ENCODE results near the gene ID1.

DNA sequence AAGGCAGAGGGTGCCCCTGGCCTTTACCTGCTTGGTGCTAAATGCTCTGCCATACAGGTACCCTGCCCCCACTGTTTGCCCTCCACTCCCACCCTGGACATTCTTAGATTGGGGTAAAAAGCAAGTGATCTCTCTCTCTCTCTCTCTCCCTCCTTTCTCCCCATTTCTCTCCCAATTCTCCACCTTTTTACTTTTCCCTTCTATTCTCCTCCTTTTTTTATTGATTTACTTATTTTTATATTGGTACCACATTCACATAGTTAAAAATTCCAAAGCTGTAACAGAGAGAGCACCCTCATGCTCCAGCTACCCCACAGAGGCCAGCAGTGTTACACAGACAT, 37.7 kb upstream of the ID1 start:
- TF ChIP-seq, protein P1, sequence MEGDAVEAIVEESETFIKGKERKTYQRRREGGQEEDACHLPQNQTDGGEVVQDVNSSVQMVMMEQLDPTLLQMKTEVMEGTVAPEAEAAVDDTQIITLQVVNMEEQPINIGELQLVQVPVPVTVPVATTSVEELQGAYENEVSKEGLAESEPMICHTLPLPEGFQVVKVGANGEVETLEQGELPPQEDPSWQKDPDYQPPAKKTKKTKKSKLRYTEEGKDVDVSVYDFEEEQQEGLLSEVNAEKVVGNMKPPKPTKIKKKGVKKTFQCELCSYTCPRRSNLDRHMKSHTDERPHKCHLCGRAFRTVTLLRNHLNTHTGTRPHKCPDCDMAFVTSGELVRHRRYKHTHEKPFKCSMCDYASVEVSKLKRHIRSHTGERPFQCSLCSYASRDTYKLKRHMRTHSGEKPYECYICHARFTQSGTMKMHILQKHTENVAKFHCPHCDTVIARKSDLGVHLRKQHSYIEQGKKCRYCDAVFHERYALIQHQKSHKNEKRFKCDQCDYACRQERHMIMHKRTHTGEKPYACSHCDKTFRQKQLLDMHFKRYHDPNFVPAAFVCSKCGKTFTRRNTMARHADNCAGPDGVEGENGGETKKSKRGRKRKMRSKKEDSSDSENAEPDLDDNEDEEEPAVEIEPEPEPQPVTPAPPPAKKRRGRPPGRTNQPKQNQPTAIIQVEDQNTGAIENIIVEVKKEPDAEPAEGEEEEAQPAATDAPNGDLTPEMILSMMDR (conservative IDR thresholded peaks at IDR 0.05 in 1 of 2, IDR thresholded peaks at IDR 0.05 in 1 of 2; ENCODE audit: extremely low read depth in 1 of 2, insufficient read depth in 1 of 2, low read depth in 1 of 2, low read length in 2 of 2), result no peak
- no peak for TF ChIP-seq EZH2 (IDR thresholded peaks at IDR 0.05; ENCODE audit: borderline replicate concordance, low read length)
